ENCODE measurements around the gene PRMT1.

- TF ChIP-seq CTCF (IDR thresholded peaks at IDR 0.05) = no peak
- no peak for TF ChIP-seq POLR2AphosphoS5 (IDR thresholded peaks at IDR 0.05)
Measured at GRCh38 chr19:49631610-49632192, 45.4 kb upstream of the PRMT1 start.

All from transverse colon (tissue), 4 donors.